Ovary (tissue), 3 donors: Measurements from ENCODE around the gene FANCG.

Experiments used
- EP300 ChIP-seq: sonication (generic); formaldehyde crosslinking; IDR thresholded peaks from one replicate; pipeline ENCODE4 v1.6.1; 2017; ENCODE audit warnings: antibody characterized with exemption
- TF ChIP-seq, protein P1 (sequence below), 3 donors: fragments of 450-650 bp in 2 of 3; fragments of 200-600 bp in 1 of 3; IDR thresholded peaks; one replicate each; pipeline versions ENCODE4 v1.5.1 to v1.8.0; 2016 to 2022; ENCODE audit warnings: antibody characterized with exemption in 3 of 3, mild to moderate bottlenecking in 1 of 3
- donor health status: DM: no; HTN: no; CAD: no.

GRCh38 chr9:35042081-35042604 is 37.6 kb downstream of the FANCG start:
- TF ChIP-seq, protein P1, sequence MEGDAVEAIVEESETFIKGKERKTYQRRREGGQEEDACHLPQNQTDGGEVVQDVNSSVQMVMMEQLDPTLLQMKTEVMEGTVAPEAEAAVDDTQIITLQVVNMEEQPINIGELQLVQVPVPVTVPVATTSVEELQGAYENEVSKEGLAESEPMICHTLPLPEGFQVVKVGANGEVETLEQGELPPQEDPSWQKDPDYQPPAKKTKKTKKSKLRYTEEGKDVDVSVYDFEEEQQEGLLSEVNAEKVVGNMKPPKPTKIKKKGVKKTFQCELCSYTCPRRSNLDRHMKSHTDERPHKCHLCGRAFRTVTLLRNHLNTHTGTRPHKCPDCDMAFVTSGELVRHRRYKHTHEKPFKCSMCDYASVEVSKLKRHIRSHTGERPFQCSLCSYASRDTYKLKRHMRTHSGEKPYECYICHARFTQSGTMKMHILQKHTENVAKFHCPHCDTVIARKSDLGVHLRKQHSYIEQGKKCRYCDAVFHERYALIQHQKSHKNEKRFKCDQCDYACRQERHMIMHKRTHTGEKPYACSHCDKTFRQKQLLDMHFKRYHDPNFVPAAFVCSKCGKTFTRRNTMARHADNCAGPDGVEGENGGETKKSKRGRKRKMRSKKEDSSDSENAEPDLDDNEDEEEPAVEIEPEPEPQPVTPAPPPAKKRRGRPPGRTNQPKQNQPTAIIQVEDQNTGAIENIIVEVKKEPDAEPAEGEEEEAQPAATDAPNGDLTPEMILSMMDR (IDR thresholded peaks at IDR 0.05): no peak
- no peak for TF ChIP-seq EP300
